ENCODE measurements around the gene PNLIPRP3. TPM values are rescaled to one million over a fixed set of nuclear protein-coding genes. Genes with fewer than 3 reads are reported as not detected.

PNLIPRP3 gene
- polyA plus RNA-seq, 3 donors from 2014 or later = not detected

DNA sequence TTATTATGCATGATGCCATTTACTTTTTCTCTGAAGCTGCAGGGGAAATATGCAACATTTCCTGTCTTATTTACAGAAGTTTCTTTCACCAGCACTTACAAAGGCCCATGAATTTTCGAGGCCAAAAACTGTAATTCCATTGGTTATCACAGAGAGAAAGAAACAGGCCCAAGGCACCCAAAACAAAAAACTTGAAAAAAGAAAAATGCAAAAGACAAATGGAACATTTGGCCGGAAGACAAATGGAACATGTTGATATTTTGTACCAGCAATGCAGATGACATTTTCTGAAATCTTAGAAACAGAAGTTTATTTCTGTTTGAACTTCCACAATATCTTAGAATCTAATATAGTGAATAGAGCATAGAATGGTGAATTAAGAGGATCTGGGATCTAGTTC, 61.8 kb downstream of the PNLIPRP3 start:
- no peaks in the 10 kb centered on the region for H3K36me3 Mint-ChIP-seq
- no peak overlapping the region for H3K4me3 Mint-ChIP-seq
- no peaks in the 10 kb centered on the region for H3K4me1 Mint-ChIP-seq
- no peak overlapping the region for H3K27ac Mint-ChIP-seq
- DNase-seq = no peak
- peaks cover 0 to 4% (median 0%) of the 10 kb centered on the region in 6 donors for H3K9me3 Mint-ChIP-seq
- H3K27me3 Mint-ChIP-seq (ENCODE audit: low read depth in 3 of 3) = peaks cover 0 to 7% (median 2%) of the 10 kb centered on the region in 3 donors

DNA sequence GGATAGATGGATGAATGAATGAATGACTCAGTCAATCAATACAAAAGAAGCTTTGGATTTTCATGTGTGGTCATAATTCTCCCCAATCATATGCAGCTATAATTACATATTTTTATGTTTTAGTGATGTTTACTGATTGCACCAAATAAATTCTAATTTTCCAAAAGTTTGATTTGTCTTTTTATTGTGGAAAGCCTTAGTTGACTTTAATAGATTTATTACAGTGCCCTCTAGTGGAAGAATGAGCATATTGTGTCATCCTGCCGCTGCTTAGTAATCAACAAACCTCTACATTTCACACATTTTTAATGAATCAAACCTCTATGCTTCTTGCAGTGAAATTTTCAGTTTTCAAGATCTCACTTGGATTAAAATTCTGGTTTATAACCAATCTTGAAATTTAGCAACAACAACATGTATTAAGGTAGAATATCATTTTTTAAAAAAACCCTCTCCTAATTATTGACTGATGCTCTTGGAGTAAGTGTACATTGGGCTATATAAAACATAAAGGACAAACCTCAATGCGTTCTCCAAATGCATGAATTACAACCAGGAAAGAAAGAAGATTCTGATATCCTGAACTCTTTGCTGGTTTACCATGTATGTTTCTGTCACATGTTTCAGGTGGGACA, 62.5 kb downstream of the PNLIPRP3 start:
- H3K4me3 Mint-ChIP-seq = no peak overlapping the region
- no peaks in the 10 kb centered on the region for H3K4me1 Mint-ChIP-seq
- H3K9me3 Mint-ChIP-seq = peaks cover 0 to 4% (median 0%) of the 10 kb centered on the region in 6 donors
- H3K36me3 Mint-ChIP-seq = no peaks in the 10 kb centered on the region
- H3K27ac Mint-ChIP-seq = no peak overlapping the region
- H3K27me3 Mint-ChIP-seq (ENCODE audit: low read depth in 3 of 3) = peaks cover 2 to 7% (median 2%) of the 10 kb centered on the region in 3 donors
- no peak for DNase-seq

DNA sequence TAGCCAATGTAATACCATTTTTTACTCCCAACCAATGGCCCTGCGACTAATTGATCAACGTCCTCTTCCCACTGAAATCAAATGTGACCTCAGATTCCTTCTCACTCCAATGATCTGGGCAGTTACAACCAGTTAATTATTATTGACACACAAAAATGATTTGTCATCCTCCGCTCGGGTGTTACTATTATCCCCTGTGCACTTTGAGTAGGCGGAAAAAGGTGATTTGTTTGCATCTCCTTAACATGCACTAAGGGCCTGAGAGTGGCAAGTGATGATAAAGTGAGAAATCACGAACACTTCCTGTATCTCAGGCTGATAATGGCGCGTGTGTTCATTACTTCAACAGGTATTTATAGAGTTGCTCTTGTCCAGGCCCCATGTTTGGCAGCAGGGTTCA, 77.1 kb downstream of the PNLIPRP3 start:
- Mint-ChIP-seq H3K4me1 (no peaks in the 10 kb centered on the region), H3K27me3 (ENCODE audit: low read depth in 3 of 3) (peaks cover 0 to 8% (median 2%) of the 10 kb centered on the region in 3 donors), H3K4me3 (no peak overlapping the region), H3K36me3 (no peaks in the 10 kb centered on the region), H3K9me3 (peaks cover 0 to 20% (median 5%) of the 10 kb centered on the region in 6 donors), H3K27ac (no peak overlapping the region)
- no peak for DNase-seq

DNA sequence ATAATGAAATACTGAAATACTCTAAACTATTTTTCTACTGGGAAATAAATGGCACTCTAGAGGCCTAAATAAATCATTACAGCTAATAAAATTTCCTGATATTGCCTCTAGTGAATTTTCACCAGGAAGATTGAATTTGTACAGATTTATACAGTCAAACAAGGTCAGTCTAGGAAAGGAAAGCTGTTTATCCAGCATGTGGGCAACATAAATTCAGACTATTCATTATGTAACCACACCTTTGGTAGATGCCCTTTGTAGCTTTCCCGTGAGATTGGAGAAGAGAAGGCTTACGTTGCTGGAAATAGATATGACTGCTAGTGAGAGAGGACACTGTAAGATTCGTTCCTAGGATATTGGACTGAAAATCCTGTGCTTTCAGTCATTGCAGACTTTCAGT, 82.9 kb downstream of the PNLIPRP3 start:
- Mint-ChIP-seq H3K36me3 (no peaks in the 10 kb centered on the region), H3K9me3 (peaks cover 0 to 11% (median 2%) of the 10 kb centered on the region in 6 donors), H3K4me3 (no peak overlapping the region), H3K4me1 (no peaks in the 10 kb centered on the region), H3K27me3 (ENCODE audit: low read depth in 3 of 3) (peaks cover 0 to 6% (median 0%) of the 10 kb centered on the region in 3 donors), H3K27ac (no peak overlapping the region)
- no peak for DNase-seq

DNA sequence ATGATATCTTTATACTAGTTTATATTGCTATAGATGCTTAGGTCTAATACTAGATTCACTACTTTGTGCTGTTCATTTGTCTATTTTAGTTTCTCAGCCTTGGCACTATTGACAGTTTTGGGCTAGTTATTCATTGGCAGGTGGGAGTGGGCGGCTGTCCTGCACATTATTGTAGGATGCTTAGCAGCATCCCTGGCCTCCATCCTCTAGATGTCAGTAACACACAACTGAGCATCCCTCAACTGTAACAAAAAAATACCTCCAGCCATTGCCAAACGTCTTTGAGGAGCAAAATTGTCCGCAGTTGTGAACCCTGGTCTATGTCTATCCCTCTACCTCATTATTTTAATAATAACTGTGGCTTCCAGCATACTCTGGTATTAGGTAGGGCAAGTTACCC, 83.7 kb downstream of the PNLIPRP3 start:
- no peaks in the 10 kb centered on the region for H3K4me1 Mint-ChIP-seq
- no peak overlapping the region for H3K4me3 Mint-ChIP-seq
- peaks cover 0 to 11% (median 2%) of the 10 kb centered on the region in 6 donors for H3K9me3 Mint-ChIP-seq
- no peaks in the 10 kb centered on the region for H3K36me3 Mint-ChIP-seq
- DNase-seq = no peak
- H3K27ac Mint-ChIP-seq = no peak overlapping the region
- peaks cover 0 to 6% (median 0%) of the 10 kb centered on the region in 3 donors for H3K27me3 Mint-ChIP-seq (ENCODE audit: low read depth in 3 of 3)

DNA sequence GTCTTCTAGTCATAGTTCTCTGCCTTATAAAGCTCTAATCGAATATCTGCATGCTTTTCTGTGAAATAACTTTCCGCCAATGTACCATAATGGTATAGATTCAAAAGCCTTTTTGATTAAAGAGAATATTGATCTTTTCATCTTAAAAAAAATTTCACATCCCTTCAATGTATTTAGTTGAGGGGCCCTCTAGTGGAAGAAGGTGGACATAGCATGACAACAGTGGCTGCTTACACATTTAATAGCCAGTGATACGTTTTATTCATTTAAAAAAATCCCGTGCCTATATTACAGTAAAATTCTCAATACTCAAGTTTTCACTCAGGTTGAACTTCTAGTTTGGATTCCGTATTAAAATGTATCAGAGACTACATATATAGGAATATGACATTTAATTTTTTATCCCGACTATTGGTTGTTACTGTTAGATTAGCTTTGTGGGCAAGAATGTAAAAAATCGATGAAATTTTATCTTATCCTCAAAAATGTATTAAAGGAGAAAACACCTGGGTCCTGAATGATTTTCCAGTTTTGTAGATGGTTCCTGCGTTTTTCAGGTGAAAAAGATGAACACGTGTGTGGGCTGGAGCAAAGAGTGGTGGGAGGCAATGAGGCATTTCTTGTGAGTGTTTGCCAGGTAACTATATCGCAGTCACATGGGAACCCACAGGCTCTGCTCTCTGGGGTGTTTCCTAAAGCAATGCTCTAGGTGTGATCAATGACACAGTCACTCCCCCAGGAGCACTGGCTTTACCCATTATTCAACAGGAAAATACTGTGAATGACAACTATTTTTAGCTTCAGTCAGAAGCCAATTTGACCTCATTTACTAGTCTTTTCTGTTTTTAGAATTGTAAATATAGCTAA, 94.0 kb downstream of the PNLIPRP3 start:
- H3K4me1 Mint-ChIP-seq = no peaks in the 10 kb centered on the region
- H3K36me3 Mint-ChIP-seq = no peaks in the 10 kb centered on the region
- H3K9me3 Mint-ChIP-seq = no peaks in the 10 kb centered on the region
- no peak for DNase-seq
- no peak overlapping the region for H3K27ac Mint-ChIP-seq
- peaks cover 0 to 3% (median 0%) of the 10 kb centered on the region in 3 donors for H3K27me3 Mint-ChIP-seq (ENCODE audit: low read depth in 3 of 3)
- no peak overlapping the region for H3K4me3 Mint-ChIP-seq

DNA sequence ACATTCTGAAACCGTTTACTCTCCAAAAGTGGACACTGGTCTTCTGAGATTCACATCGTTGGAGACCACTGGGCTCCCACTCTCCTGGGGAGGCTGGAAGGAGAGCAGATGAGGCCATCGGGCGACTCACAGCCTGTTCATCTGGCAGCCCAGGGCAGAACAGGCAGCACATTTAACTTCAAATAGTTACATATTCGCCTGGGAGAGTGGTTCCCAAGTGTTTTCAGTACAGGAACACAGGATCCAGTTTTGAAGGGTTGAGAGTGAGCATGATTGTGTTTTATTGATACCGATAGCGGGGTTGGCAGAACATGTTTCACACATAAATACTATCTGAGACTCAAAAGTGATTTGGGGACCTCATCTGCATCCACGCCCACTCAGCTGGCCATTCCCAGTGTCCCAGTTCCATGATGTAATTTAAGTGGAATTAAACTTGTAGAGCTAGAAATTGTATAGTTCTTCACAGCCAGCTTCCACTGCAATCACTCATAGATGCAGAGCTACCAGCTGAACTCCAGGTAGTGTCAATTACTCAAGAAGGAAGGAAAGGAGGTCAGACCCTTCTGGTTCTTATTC, 95.2 kb downstream of the PNLIPRP3 start:
- peaks cover 0 to 4% (median 0%) of the 10 kb centered on the region in 6 donors for H3K9me3 Mint-ChIP-seq
- H3K27ac Mint-ChIP-seq = no peak overlapping the region
- H3K4me3 Mint-ChIP-seq = no peak overlapping the region
- no peak for DNase-seq
- H3K27me3 Mint-ChIP-seq (ENCODE audit: low read depth in 3 of 3) = peaks cover 0 to 3% (median 0%) of the 10 kb centered on the region in 3 donors
- H3K36me3 Mint-ChIP-seq = no peaks in the 10 kb centered on the region
- no peaks in the 10 kb centered on the region for H3K4me1 Mint-ChIP-seq

DNA sequence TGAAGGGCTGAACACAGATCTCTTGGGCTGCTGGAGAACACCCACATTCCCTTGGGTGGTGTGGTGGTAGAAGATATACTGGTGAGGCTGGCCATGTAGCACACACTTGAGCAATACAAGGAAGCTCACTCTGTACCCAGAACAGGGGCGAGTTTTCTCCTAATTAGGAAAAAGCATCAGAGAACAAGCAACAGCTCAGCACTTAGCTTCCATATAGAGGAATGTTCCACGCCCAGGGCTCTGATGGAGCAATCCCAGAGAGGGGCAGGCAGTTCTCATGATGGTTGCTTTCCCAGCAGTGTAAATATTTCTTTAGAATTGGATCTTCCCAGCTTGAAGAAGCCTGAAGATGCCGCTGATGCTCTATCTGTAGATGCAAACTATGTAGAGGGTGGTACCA, 97.1 kb downstream of the PNLIPRP3 start:
- no peak overlapping the region for H3K27ac Mint-ChIP-seq
- H3K36me3 Mint-ChIP-seq = no peaks in the 10 kb centered on the region
- DNase-seq = no peak
- peaks cover 0 to 4% (median 0%) of the 10 kb centered on the region in 6 donors for H3K9me3 Mint-ChIP-seq
- H3K4me1 Mint-ChIP-seq = no peaks in the 10 kb centered on the region
- H3K4me3 Mint-ChIP-seq = no peak overlapping the region
- H3K27me3 Mint-ChIP-seq (ENCODE audit: low read depth in 3 of 3) = peaks cover 0 to 3% (median 0%) of the 10 kb centered on the region in 3 donors

DNA sequence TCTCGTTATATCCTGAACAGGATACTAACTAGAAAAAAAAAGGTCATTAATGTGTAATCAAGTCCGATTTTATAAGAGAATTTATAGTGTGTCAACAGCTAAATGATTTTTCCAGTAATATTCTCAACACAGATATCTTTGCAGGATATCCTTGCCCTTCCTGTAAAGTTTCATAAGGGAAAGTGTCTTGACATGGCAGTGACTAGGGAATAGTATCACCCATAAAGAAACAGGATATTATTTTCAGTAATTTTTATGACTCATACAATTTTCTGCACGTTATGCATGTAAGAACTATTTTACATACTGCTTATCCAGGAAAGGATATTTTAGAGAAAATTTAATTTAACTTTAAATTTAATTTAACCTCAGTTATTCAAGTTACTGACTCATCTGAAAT, 98.6 kb downstream of the PNLIPRP3 start:
- DNase-seq = no peak
- Mint-ChIP-seq H3K4me3 (no peak overlapping the region), H3K9me3 (peaks cover 0 to 4% (median 0%) of the 10 kb centered on the region in 6 donors), H3K36me3 (no peaks in the 10 kb centered on the region), H3K4me1 (no peaks in the 10 kb centered on the region), H3K27ac (no peak overlapping the region), H3K27me3 (ENCODE audit: low read depth in 3 of 3) (peaks cover 0 to 3% (median 0%) of the 10 kb centered on the region in 3 donors)

Other genes with a start within 250 kb of the PNLIPRP3 start
- not detected for gene GFRA1, start 154.6 kb upstream of the PNLIPRP3 start, polyA plus RNA-seq
- gene CCDC172, start 103.4 kb upstream of the PNLIPRP3 start, polyA plus RNA-seq = not detected
- gene PNLIP, start 118.1 kb downstream of the PNLIPRP3 start, polyA plus RNA-seq = not detected
- not detected for gene PNLIPRP1, start 163.1 kb downstream of the PNLIPRP3 start, polyA plus RNA-seq
- not detected for gene PNLIPRP2, start 193.1 kb downstream of the PNLIPRP3 start, polyA plus RNA-seq

Measured in immature natural killer cell (primary cell).